ENCODE measurements around the gene TNFRSF12A. TPM values are rescaled to one million over a fixed set of nuclear protein-coding genes. Genes with fewer than 3 reads are reported as not detected.

TNFRSF12A gene
- total RNA-seq, 2 experiments from 2014 or later = 4.3 to 4.6 TPM

- ChIA-PET CTCF (interaction anchor here (1.2 to 3.6 kb wide), 8 partner anchors 11 to 69 kb away, joined by 3 to 22 read pairs (median 4); partner anchors contain the start of gene ZNF213), POLR2A (interaction anchor here (0.5 to 4.7 kb wide), 12 partner anchors 11 to 105 kb away, joined by 3 to 63 read pairs (median 4); partner anchors contain the start of genes HCFC1R1, TNFRSF12A and ZNF213)
These were observed 45.0 kb downstream of the TNFRSF12A start, which contains the start of gene IL32 for GRCh38 chr16:3065069-3065741. TSS of gene IL32 (plus strand) at chr16:3065640. CDS start at chr16:3065812, 172 bp downstream.

GRCh38 chr16:3065742-3066439, 45.7 kb downstream of the TNFRSF12A start:
- CTCF ChIA-PET = interaction anchor here (1.2 to 3.6 kb wide), 7 partner anchors 10 to 64 kb away, joined by 3 to 22 read pairs (median 5); no protein-coding TSS in a partner anchor

GRCh38 chr16:3066440-3066748, 46.2 kb downstream of the TNFRSF12A start:
- ChIA-PET CTCF (interaction anchor here (1.3 to 3.5 kb wide), 5 partner anchors 10 to 63 kb away, joined by 3 to 22 read pairs (median 5); no protein-coding TSS in a partner anchor), POLR2A (interaction anchor here (0.6 to 4.7 kb wide), 5 partner anchors 10 to 68 kb away, joined by 3 to 63 read pairs (median 5); no protein-coding TSS in a partner anchor)

More at GRCh38 chr16:3065742-3066439, 45.7 kb downstream of the TNFRSF12A start:
- POLR2A ChIA-PET = interaction anchor here (0.6 to 4.7 kb wide), 13 partner anchors 10 to 104 kb away, joined by 3 to 63 read pairs (median 4); partner anchors contain the start of genes HCFC1R1 and ZNF213

GRCh38 chr16:3068487-3068886, 48.3 kb downstream of the TNFRSF12A start:
- ChIA-PET CTCF (interaction anchor here (1.6 to 2.9 kb wide), 2 partner anchors 10 to 61 kb away, joined by 6 to 18 read pairs; no protein-coding TSS in a partner anchor), POLR2A (interaction anchor here (4.7 kb wide), 1 partner anchor 7 kb away, joined by 63 read pairs; no protein-coding TSS in a partner anchor)

DNA sequence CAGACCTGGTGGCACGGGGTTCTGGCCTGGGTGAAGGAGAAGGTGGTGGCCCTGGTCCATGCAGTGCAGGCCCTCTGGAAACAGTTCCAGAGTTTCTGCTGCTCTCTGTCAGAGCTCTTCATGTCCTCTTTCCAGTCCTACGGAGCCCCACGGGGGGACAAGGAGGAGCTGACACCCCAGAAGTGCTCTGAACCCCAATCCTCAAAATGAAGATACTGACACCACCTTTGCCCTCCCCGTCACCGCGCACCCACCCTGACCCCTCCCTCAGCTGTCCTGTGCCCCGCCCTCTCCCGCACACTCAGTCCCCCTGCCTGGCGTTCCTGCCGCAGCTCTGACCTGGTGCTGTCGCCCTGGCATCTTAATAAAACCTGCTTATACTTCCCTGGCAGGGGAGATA, 49.0 kb downstream of the TNFRSF12A start:
- POLR2A ChIA-PET = interaction anchor here (0.6 to 0.7 kb wide), 3 partner anchors 28 to 58 kb away, joined by 3 to 4 read pairs (median 3); no protein-coding TSS in a partner anchor
- CTCF ChIA-PET = interaction anchor here (1.2 to 2.9 kb wide), 3 partner anchors 10 to 60 kb away, joined by 3 to 18 read pairs (median 6); no protein-coding TSS in a partner anchor

GRCh38 chr16:3070608-3071111, 50.5 kb downstream of the TNFRSF12A start:
- POLR2A ChIA-PET = interaction anchor here (0.6 kb wide), 1 partner anchor 91 kb away, joined by 3 read pairs; the partner anchor contains the start of gene PKMYT1
- CTCF ChIA-PET = interaction anchor here (0.9 to 2.9 kb wide), 5 partner anchors 12 to 80 kb away, joined by 3 to 18 read pairs (median 5); no protein-coding TSS in a partner anchor

DNA sequence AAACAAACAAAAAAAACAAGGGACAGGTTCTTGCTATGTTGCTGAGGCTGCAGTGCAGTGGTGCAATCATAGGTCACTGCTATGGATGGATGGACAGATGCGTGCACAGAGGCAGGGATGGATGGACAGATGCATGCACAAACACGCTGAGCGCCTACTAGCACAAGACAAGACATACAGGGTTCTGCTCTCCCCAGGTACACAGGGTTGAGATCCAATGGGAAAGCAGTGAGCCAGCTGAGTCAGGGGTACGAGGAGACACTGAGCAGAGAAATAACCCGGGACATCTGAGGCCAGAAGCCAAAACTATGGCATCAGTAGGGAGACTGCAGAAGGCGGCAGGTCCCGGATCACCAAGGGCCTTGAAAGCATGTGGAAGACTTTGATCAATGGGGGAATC, 51.5 kb downstream of the TNFRSF12A start:
- CTCF ChIA-PET = interaction anchor here (0.9 to 2.2 kb wide), 2 partner anchors 58 to 60 kb away, joined by 4 to 11 read pairs; no protein-coding TSS in a partner anchor
- POLR2A ChIA-PET = no interaction called here

Other genes with a start within 250 kb of the TNFRSF12A start
- 100 to 1,000 TPM; 305 to 307 TPM for gene ELOB, start 243.1 kb upstream of the TNFRSF12A start, total RNA-seq
- under 1 TPM; 0.13 TPM for gene PRSS33, start 232.8 kb upstream of the TNFRSF12A start, total RNA-seq
- not detected for gene PRSS41, start 221.9 kb upstream of the TNFRSF12A start, total RNA-seq
- gene PRSS21, start 203.1 kb upstream of the TNFRSF12A start, total RNA-seq = 10 to 100 TPM; 10.5 to 11.1 TPM
- gene ZG16B, start 190.1 kb upstream of the TNFRSF12A start, total RNA-seq = under 1 TPM; 0.63 to 0.71 TPM
- gene PRSS22, start 162.2 kb upstream of the TNFRSF12A start, total RNA-seq = not detected
- gene FLYWCH2, start 137.2 kb upstream of the TNFRSF12A start, total RNA-seq = 10 to 100 TPM; 24.4 to 27.1 TPM
- 10 to 100 TPM; 33.2 to 34.4 TPM for gene FLYWCH1, start 108.4 kb upstream of the TNFRSF12A start, total RNA-seq
- gene KREMEN2, start 56.1 kb upstream of the TNFRSF12A start, total RNA-seq = under 1 TPM in 1 of 2 experiments, not detected in 1; 0.08 TPM
- gene PAQR4, start 51.0 kb upstream of the TNFRSF12A start, total RNA-seq = 10 to 100 TPM; 41.1 to 43.0 TPM
- 100 to 1,000 TPM; 135 TPM for gene PKMYT1, start 39.9 kb upstream of the TNFRSF12A start, total RNA-seq
- gene CLDN9, start 7.4 kb upstream of the TNFRSF12A start, total RNA-seq = not detected
- gene CLDN6, start 2.2 kb upstream of the TNFRSF12A start, total RNA-seq = not detected
- gene HCFC1R1, start 3.6 kb downstream of the TNFRSF12A start, total RNA-seq = 10 to 100 TPM; 27.5 to 28.5 TPM
- 10 to 100 TPM; 54.7 to 56.8 TPM for gene THOC6, start 3.7 kb downstream of the TNFRSF12A start, total RNA-seq
- under 1 TPM; 0.11 to 0.17 TPM for gene BICDL2, start 16.6 kb downstream of the TNFRSF12A start, total RNA-seq
- 1 to 10 TPM; 1.3 to 2.2 TPM for gene MMP25, start 26.2 kb downstream of the TNFRSF12A start, total RNA-seq
- 1,000 to 10,000 TPM; 1,098 to 1,123 TPM for gene IL32, start 45.3 kb downstream of the TNFRSF12A start, total RNA-seq
- gene ZSCAN10, start 78.9 kb downstream of the TNFRSF12A start, total RNA-seq = not detected
- gene ZNF205, start 92.2 kb downstream of the TNFRSF12A start, total RNA-seq = under 1 TPM in 1 of 2 experiments, not detected in 1; 0.23 TPM
- 1 to 10 TPM; 8.6 to 9.2 TPM for gene ZNF213, start 114.7 kb downstream of the TNFRSF12A start, total RNA-seq
- not detected for gene OR1F1, start 167.8 kb downstream of the TNFRSF12A start, total RNA-seq
- 10 to 100 TPM; 11.3 to 11.8 TPM for gene ZNF200, start 214.8 kb downstream of the TNFRSF12A start, total RNA-seq
- gene MEFV, start 236.3 kb downstream of the TNFRSF12A start, total RNA-seq = under 1 TPM in 1 of 2 experiments, not detected in 1; 0.19 TPM